Activated T-cell treated with anti-CD3 and anti-CD28 coated beads, Interleukin-2, amount 50 U/mL, for 48 hours (primary cell): ENCODE results near the gene MAP2K2.
"Not testable (repeated sequence)": the region's sequence is repeated elsewhere in the genome, so short reads cannot be mapped to it uniquely, and the experiment has no call there.

Experiments used
- DNase-seq, 2 experiments: peaks; one replicate each; pipeline ENCODE4 v3.0.0-alpha.2; 2020

MAP2K2 gene

GRCh38 chr19:4123615-4124568 lies at the start of gene MAP2K2:
MAP2K2 (minus strand) TSS chr19:4124122; CDS start chr19:4123875, 247 bp downstream.
- peak; percentile 97 to 98 for DNase-seq

GRCh38 chr19:4172861-4173473 lies 49.0 kb upstream of the MAP2K2 start:
- DNase-seq, result peak; percentile 73 to 79

- DNase-seq, result no peak
Measured at GRCh38 chr19:4171676-4172075, 47.8 kb upstream of the MAP2K2 start.

GRCh38 chr19:4164262-4164661 lies 40.3 kb upstream of the MAP2K2 start:
- no peak for DNase-seq

GRCh38 chr19:4161415-4162077 lies 37.6 kb upstream of the MAP2K2 start:
- no peak for DNase-seq

GRCh38 chr19:4157971-4158370 lies 34.0 kb upstream of the MAP2K2 start:
- DNase-seq, result not testable (repeated sequence)

- no peak for DNase-seq
Measured at GRCh38 chr19:4157164-4157563, 33.2 kb upstream of the MAP2K2 start.

- DNase-seq, result no peak
Measured at GRCh38 chr19:4154571-4155312, 30.8 kb upstream of the MAP2K2 start.

- DNase-seq, result no peak
Measured at GRCh38 chr19:4152241-4152998, 28.5 kb upstream of the MAP2K2 start.

GRCh38 chr19:4151623-4152022 lies 27.7 kb upstream of the MAP2K2 start:
- DNase-seq, result no peak

- DNase-seq, result no peak
Measured at GRCh38 chr19:4149518-4150288, 25.8 kb upstream of the MAP2K2 start.

- no peak for DNase-seq
Measured at GRCh38 chr19:4144666-4145249, 20.8 kb upstream of the MAP2K2 start.

GRCh38 chr19:4142916-4143315 lies 19.0 kb upstream of the MAP2K2 start:
- DNase-seq, result not testable (repeated sequence)

GRCh38 chr19:4140237-4140711 lies 16.4 kb upstream of the MAP2K2 start:
- peak; percentile 41 to 49 for DNase-seq

GRCh38 chr19:4139614-4140236 lies 15.8 kb upstream of the MAP2K2 start:
- peak; percentile 96 to 97 for DNase-seq

GRCh38 chr19:4138445-4138844 lies 14.5 kb upstream of the MAP2K2 start:
- DNase-seq, result no peak

- DNase-seq, result no peak
Measured at GRCh38 chr19:4136680-4137088, 12.8 kb upstream of the MAP2K2 start.

GRCh38 chr19:4135386-4135785 lies 11.5 kb upstream of the MAP2K2 start:
- not testable (repeated sequence) for DNase-seq

GRCh38 chr19:4134351-4134750 lies 10.4 kb upstream of the MAP2K2 start:
- DNase-seq, result no peak
